ENCODE results near the gene NEMP1.

GRCh38 chr12:57109207-57110103 is 30.9 kb upstream of the NEMP1 start:
- TF ChIP-seq CTCF (IDR thresholded peaks at IDR 0.05), result no peak
- no peak for TF ChIP-seq POLR2AphosphoS5 (IDR thresholded peaks at IDR 0.05; ENCODE audit: insufficient read depth in 1 of 2, low read depth in 1 of 2)
- no peak for TF ChIP-seq POLR2A (IDR thresholded peaks at IDR 0.05)

All from vagina (tissue), 2 donors.